B cell (primary cell): ENCODE measurements around the gene CACNA2D2. TPM values are rescaled to one million over a fixed set of nuclear protein-coding genes. Genes with fewer than 3 reads are reported as not detected.
A peak's percentile ranks its signal among the peaks of the same experiment; 100 is the strongest.

Experiments used
- ATAC-seq: fragments of 200-7000 bp; cut with Tn5 transposase; one replicate; pipeline ENCODE4 v1.10.0; 2021; ENCODE audit warnings: low read depth, mild to moderate bottlenecking, moderate number of reproducible peaks, moderate library complexity
- CTCF ChIA-PET: fragments of 350-600 bp; sonication (Branson Sonifier 250); formaldehyde crosslinking; loops from one replicate; lab custom pipeline; 2021; ENCODE audit warnings: antibody characterized with exemption, inconsistent platforms; lab: Charles Lee
- POLR2A ChIA-PET: fragments of 350-600 bp; sonication (Branson Sonifier 250); formaldehyde crosslinking; loops from one replicate; lab custom pipeline; 2021; ENCODE audit warnings: antibody characterized with exemption; lab: Charles Lee
- DNase-seq: peaks from one replicate; pipeline ENCODE4 v3.0.0; 2013
- H2AFZ ChIP-seq: 2 replicates; pipeline ENCODE4 v1.6.1; 2012; ENCODE audit warnings: mild to moderate bottlenecking, low read depth, low read length; ENCODE audit not compliant: insufficient read depth, poor library complexity, severe bottlenecking
- H3K27ac ChIP-seq, 2 donors: 1 replicate in 1 of 2; 2 replicates in 1 of 2; pipeline ENCODE4 v1.5.1; 2012 to 2013; ENCODE audit warnings: low read length in 2 of 2, mild to moderate bottlenecking in 2 of 2, moderate library complexity in 1 of 2
- H3K27me3 ChIP-seq, 4 experiments: fragments of 200-600 bp in 1 of 4; sonication (generic) in 1 of 4; replicated peaks in 1 of 4; 1 replicate in 2 of 4; 2 replicates in 2 of 4; pipeline versions ENCODE4 v1.6.1 to v1.7.0; 2013 to 2016; ENCODE audit warnings: low read length in 3 of 4, mild to moderate bottlenecking in 2 of 4, mixed read lengths in 1 of 4, moderate library complexity in 1 of 4; ENCODE audit not compliant: insufficient read depth in 4 of 4, control insufficient read depth in 3 of 4; ENCODE audit errors: control extremely low read depth in 1 of 4
- H3K36me3 ChIP-seq, 2 experiments: replicated peaks in 1 of 2; 1 replicate in 1 of 2; 2 replicates in 1 of 2; pipeline versions ENCODE4 v1.6.1 to v1.7.1; 2013; ENCODE audit warnings: low read length in 1 of 2; ENCODE audit not compliant: insufficient read depth in 2 of 2, control insufficient read depth in 1 of 2; ENCODE audit errors: control extremely low read depth in 1 of 2, extremely low read depth in 1 of 2
- H3K4me1 ChIP-seq, 2 donors: fragments of 200-600 bp in 1 of 2; sonication (generic) in 1 of 2; 1 replicate in 1 of 2; 2 replicates in 1 of 2; pipeline versions ENCODE4 v1.5.1 to v1.6.1; 2013 to 2017; ENCODE audit warnings: low read length in 2 of 2; ENCODE audit not compliant: control insufficient read depth in 2 of 2, insufficient read depth in 2 of 2
- H3K4me2 ChIP-seq: replicated peaks from 2 replicates; pipeline ENCODE3; 2012; ENCODE audit warnings: mild to moderate bottlenecking, low read depth, low read length; ENCODE audit not compliant: poor library complexity, severe bottlenecking
- H3K4me3 ChIP-seq, 5 experiments: fragments of 200-600 bp in 1 of 5; sonication (generic) in 1 of 5; 1 replicate in 3 of 5; 2 replicates in 2 of 5; pipeline versions ENCODE4 v1.5.1 to v1.7.0; 2011 to 2016; ENCODE audit warnings: low read length in 4 of 5, mild to moderate bottlenecking in 4 of 5, low read depth in 2 of 5, control low read depth in 1 of 5, moderate library complexity in 1 of 5; ENCODE audit not compliant: insufficient read depth in 1 of 5; ENCODE audit errors: control extremely low read depth in 1 of 5, extremely low read depth in 1 of 5
- H3K79me2 ChIP-seq: fragments of 200-600 bp; sonication (generic); one replicate; pipeline ENCODE4 v1.6.0; 2016; ENCODE audit warnings: low read length; ENCODE audit not compliant: control insufficient read depth, insufficient read depth
- H3K9ac ChIP-seq: fragments of 200-600 bp; sonication (generic); 2 replicates; pipeline ENCODE4 v1.6.1; 2017; ENCODE audit warnings: mild to moderate bottlenecking, low read length, moderate library complexity
- H3K9me3 ChIP-seq, 3 donors: one replicate each; pipeline versions ENCODE4 v1.6.1 to v1.7.1; 2013; ENCODE audit warnings: low read length in 2 of 3; ENCODE audit not compliant: control insufficient read depth in 2 of 3, insufficient read depth in 1 of 3; ENCODE audit errors: control extremely low read depth in 1 of 3
- H4K20me1 ChIP-seq: 2 replicates; pipeline ENCODE4 v1.6.0; 2012; ENCODE audit warnings: mild to moderate bottlenecking, low read length; ENCODE audit not compliant: insufficient read depth, control insufficient read depth, poor library complexity, severe bottlenecking
- H3K27ac Mint-ChIP-seq: one replicate; pipeline ENCODE4 v1.8.0; 2021; ENCODE audit warnings: mixed read lengths
- H3K27me3 Mint-ChIP-seq: one replicate; pipeline ENCODE4 v1.8.0; 2021; ENCODE audit warnings: mixed read lengths
- H3K4me1 Mint-ChIP-seq: one replicate; pipeline ENCODE4 v1.8.0; 2021; ENCODE audit warnings: mixed read lengths
- H3K4me3 Mint-ChIP-seq: one replicate; pipeline ENCODE4 v1.8.0; 2021; ENCODE audit warnings: mixed read lengths
- H3K9me3 Mint-ChIP-seq: one replicate; pipeline ENCODE4 v1.8.0; 2022; ENCODE audit warnings: mixed read lengths; ENCODE audit not compliant: insufficient read depth
- EZH2 ChIP-seq: IDR thresholded peaks from 2 replicates; pipeline ENCODE4 v1.6.1; 2012; ENCODE audit warnings: borderline replicate concordance, low read depth, mild to moderate bottlenecking, moderate library complexity, low read length; ENCODE audit not compliant: insufficient read depth, poor library complexity, severe bottlenecking
- WGBS: methylation state at CpG from one replicate; pipeline ENCODE4 v1.1.5; 2013; ENCODE audit warnings: missing lambda C conversion rate; ENCODE audit not compliant: insufficient coverage; 5-methylcytosine and 5-hydroxymethylcytosine counted together
- intact Hi-C: fragments of 100-400 bp; cut with micrococcal nuclease; formaldehyde crosslinking; loops from one replicate; pipeline ENCODE4 v1.10.0; 2022
- polyA plus RNA-seq: library from polyadenylated mRNA; depleted of rRNA; stranded (reverse); fragments of >200 nt; gene quantifications from 2 replicates; pipeline ENCODE4 v1.2.3, GENCODE V29; 2012
- total RNA-seq, 2 donors: library from RNA; stranded (reverse); fragments of 120-200 nt in 1 of 2; gene quantifications; 1 replicate in 1 of 2; 2 replicates in 1 of 2; pipeline versions ENCODE4 v1.2.3 to v1.2.4, GENCODE V29; 2013 to 2022
- TF ChIP-seq, protein P1 (sequence below): fragments of 200-600 bp; IDR thresholded peaks from one replicate; pipeline ENCODE4 v1.8.0; 2022; ENCODE audit warnings: antibody characterized with exemption, mild to moderate bottlenecking

CACNA2D2 gene
- total and polyA plus RNA-seq, 2 donors (not counting 1 experiment from before 2014, with no cell fraction given) = 0.69 to 1.2 TPM

DNA sequence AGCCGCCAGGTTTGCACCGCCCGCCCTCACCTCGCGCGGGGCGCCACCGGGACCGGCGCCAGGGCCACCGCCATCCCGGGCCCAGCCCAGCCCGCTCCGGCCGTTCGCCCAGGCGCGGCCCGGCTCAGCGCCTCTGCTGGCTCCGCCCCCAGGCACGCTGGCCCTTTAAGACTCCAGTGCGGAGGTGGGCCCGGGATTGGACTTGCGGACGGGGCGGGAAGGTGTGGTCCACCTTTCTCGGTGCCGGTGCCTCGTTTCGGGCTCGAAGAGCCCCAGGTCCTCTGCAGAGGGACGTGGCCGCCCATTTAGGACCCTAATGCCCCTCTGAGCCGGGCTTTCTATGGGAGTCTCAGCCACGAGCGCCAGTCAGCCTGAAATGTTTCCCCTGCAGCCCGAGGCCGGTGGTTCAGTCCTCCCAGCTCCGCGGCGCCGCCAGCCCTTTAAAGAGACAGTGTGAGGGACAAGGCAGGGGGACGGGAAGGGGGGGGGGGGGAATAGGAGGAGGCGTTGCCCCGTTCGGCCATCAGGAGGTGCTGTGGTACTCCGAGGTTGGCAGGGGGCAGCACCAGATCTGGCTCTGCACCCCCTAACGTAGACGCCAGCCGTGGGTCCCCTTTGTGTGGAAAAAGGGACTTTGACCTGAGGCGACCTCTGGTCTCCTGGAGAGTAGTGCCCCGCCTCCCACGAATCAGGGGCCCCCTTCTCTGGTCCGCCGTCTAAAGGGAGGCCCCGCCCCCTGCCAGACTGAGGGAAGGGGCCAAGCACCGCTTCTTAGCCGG is 181.9 kb downstream of the CACNA2D2 start:
- peak overlapping the region; percentile 95 for H3K4me2 ChIP-seq
- peak; percentile 94 for DNase-seq
- Mint-ChIP-seq H3K9me3 (no peaks in the 10 kb centered on the region), H3K27ac (peak overlapping the region; percentile 97), H3K4me3 (peak overlapping the region; percentile 98), H3K4me1 (peaks cover 49% of the 10 kb centered on the region), H3K27me3 (no peaks in the 10 kb centered on the region)
- H3K36me3 ChIP-seq = peaks cover 0 to 16% of the 10 kb centered on the region in 2 experiments
- intact Hi-C loops = loop anchor here (1.0 to 5.0 kb wide), 6 partner anchors 15 to 127 kb away; partner anchors contain the start of genes GNAI2, HYAL3, IFRD2 and NAA80
- H3K27ac ChIP-seq = peak overlapping the region; percentile 94 to 96
- peak overlapping the region; percentile 96 for H3K9ac ChIP-seq
- CTCF ChIA-PET = interaction anchor here (0.6 to 2.0 kb wide), 9 partner anchors 16 to 288 kb away, joined by 3 to 9 read pairs (median 3); partner anchors contain the start of genes CYB561D2, HYAL3, IFRD2 and NAA80
- no peaks in the 10 kb centered on the region for H4K20me1 ChIP-seq
- 1% methylated on average over 59 of the region's 59 CpGs for WGBS
- ATAC-seq = peak; percentile 80
- H3K27me3 ChIP-seq = no peaks in the 10 kb centered on the region
- H2AFZ ChIP-seq = peak overlapping the region; percentile 99
- H3K79me2 ChIP-seq = peaks cover 7% of the 10 kb centered on the region
- H3K4me3 ChIP-seq = peak overlapping the region; percentile 64 to 95 (median 74)
- POLR2A ChIA-PET = interaction anchor here (0.7 to 2.3 kb wide), 6 partner anchors 16 to 107 kb away, joined by 3 to 24 read pairs (median 6); partner anchors contain the start of genes HYAL3, IFRD2 and NAA80
- peaks cover 22 to 58% of the 10 kb centered on the region in 2 donors for H3K4me1 ChIP-seq
- TF ChIP-seq, protein P1, sequence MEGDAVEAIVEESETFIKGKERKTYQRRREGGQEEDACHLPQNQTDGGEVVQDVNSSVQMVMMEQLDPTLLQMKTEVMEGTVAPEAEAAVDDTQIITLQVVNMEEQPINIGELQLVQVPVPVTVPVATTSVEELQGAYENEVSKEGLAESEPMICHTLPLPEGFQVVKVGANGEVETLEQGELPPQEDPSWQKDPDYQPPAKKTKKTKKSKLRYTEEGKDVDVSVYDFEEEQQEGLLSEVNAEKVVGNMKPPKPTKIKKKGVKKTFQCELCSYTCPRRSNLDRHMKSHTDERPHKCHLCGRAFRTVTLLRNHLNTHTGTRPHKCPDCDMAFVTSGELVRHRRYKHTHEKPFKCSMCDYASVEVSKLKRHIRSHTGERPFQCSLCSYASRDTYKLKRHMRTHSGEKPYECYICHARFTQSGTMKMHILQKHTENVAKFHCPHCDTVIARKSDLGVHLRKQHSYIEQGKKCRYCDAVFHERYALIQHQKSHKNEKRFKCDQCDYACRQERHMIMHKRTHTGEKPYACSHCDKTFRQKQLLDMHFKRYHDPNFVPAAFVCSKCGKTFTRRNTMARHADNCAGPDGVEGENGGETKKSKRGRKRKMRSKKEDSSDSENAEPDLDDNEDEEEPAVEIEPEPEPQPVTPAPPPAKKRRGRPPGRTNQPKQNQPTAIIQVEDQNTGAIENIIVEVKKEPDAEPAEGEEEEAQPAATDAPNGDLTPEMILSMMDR = peak; percentile 65
- no peak for TF ChIP-seq EZH2
- peaks cover 0 to 3% (median 0%) of the 10 kb centered on the region in 3 donors for H3K9me3 ChIP-seq
